HG02588 (cell line): ENCODE measurements around the gene RPL41.
A peak's percentile ranks its signal among the peaks of the same experiment; 100 is the strongest.
"Not testable (repeated sequence)": the region's sequence is repeated elsewhere in the genome, so short reads cannot be mapped to it uniquely, and the experiment has no call there.

Source experiments
- ATAC-seq: cut with Tn5 transposase; IDR thresholded peaks from one replicate; pipeline ENCODE4 v1.9.1; 2021; ENCODE audit warnings: mild to moderate bottlenecking, moderate library complexity; ENCODE audit not compliant: unreplicated experiment

RPL41 gene

GRCh38 chr12:56153678-56154065 is 37.2 kb downstream of the RPL41 start:
- no peak for ATAC-seq

GRCh38 chr12:56154246-56154771 is 37.9 kb downstream of the RPL41 start:
- ATAC-seq, result no peak

- no peak for ATAC-seq
Measured at GRCh38 chr12:56154818-56155217, 38.4 kb downstream of the RPL41 start.

GRCh38 chr12:56155256-56155845 is 38.9 kb downstream of the RPL41 start:
- no peak for ATAC-seq

GRCh38 chr12:56156464-56157200 is 40.2 kb downstream of the RPL41 start:
- ATAC-seq, result not testable (repeated sequence)

GRCh38 chr12:56157201-56158028 is 41.0 kb downstream of the RPL41 start:
- peak; percentile 25 for ATAC-seq

GRCh38 chr12:56158029-56158925 is 41.8 kb downstream of the RPL41 start, which contains the start of gene MYL6:
Gene MYL6 (plus strand): TSS chr12:56158359. CDS start chr12:56158402, 43 bp downstream.
- peak; percentile 83 for ATAC-seq

GRCh38 chr12:56158926-56159461 is 42.6 kb downstream of the RPL41 start:
- ATAC-seq, result no peak

- no peak for ATAC-seq
Measured at GRCh38 chr12:56159482-56160192, 43.2 kb downstream of the RPL41 start.

- ATAC-seq, result no peak
Measured at GRCh38 chr12:56160193-56160763, 43.8 kb downstream of the RPL41 start.

GRCh38 chr12:56160894-56161689 is 44.7 kb downstream of the RPL41 start:
- no peak for ATAC-seq

- no peak for ATAC-seq
Measured at GRCh38 chr12:56161690-56162351, 45.4 kb downstream of the RPL41 start.

- ATAC-seq, result no peak
Measured at GRCh38 chr12:56162468-56163290, 46.2 kb downstream of the RPL41 start.

- ATAC-seq, result no peak
Measured at GRCh38 chr12:56163533-56164344, 47.3 kb downstream of the RPL41 start.

GRCh38 chr12:56164345-56164729 is 47.9 kb downstream of the RPL41 start:
- no peak for ATAC-seq

GRCh38 chr12:56165369-56165768 is 48.9 kb downstream of the RPL41 start:
- ATAC-seq, result no peak
